Measurements from ENCODE around the gene PSMB7. TPM values are rescaled to one million over a fixed set of nuclear protein-coding genes. Genes with fewer than 3 reads are reported as not detected.

Gene PSMB7
- total RNA-seq, 2 donors from 2014 or later = 91.4 to 149 TPM

GRCh38 chr9:124355941-124356744, 59.1 kb downstream of the PSMB7 start:
- ATAC-seq (ENCODE audit: insufficient number of reproducible peaks, low FRiP score, low read depth) = no peak
- H3K9me3 ChIP-seq = no peaks in the 10 kb centered on the region
- peaks cover 17% of the 10 kb centered on the region for H3K36me3 ChIP-seq
- no peak for DNase-seq (ENCODE audit: low spot score)
- no peak overlapping the region for H3K4me3 ChIP-seq
- H3K27ac ChIP-seq = no peak overlapping the region
- no peaks in the 10 kb centered on the region for H3K4me1 ChIP-seq (ENCODE audit: control insufficient read depth in 1 of 2, low read depth in 2 of 2)
- H3K27me3 ChIP-seq (replicated peaks; ENCODE audit: insufficient read depth) = no peaks in the 10 kb centered on the region
- no peak for TF ChIP-seq CTCF (IDR thresholded peaks at IDR 0.05)

- TF ChIP-seq CTCF (IDR thresholded peaks at IDR 0.05) = no peak
- ATAC-seq (ENCODE audit: insufficient number of reproducible peaks, low FRiP score, low read depth) (no peak), DNase-seq (ENCODE audit: low spot score) (no peak)
- Histone ChIP-seq H3K27me3 (replicated peaks; ENCODE audit: insufficient read depth) (no peaks in the 10 kb centered on the region), H3K27ac (no peak overlapping the region), H3K4me3 (no peak overlapping the region), H3K4me1 (ENCODE audit: control insufficient read depth in 1 of 2, low read depth in 2 of 2) (no peaks in the 10 kb centered on the region), H3K9me3 (no peaks in the 10 kb centered on the region), H3K36me3 (peaks cover 24% of the 10 kb centered on the region)
These were observed 60.0 kb downstream of the PSMB7 start for GRCh38 chr9:124355039-124355940.

- Histone ChIP-seq H3K4me1 (ENCODE audit: control insufficient read depth in 1 of 2, low read depth in 2 of 2) (no peaks in the 10 kb centered on the region), H3K27ac (no peak overlapping the region), H3K27me3 (replicated peaks; ENCODE audit: insufficient read depth) (no peaks in the 10 kb centered on the region), H3K9me3 (no peaks in the 10 kb centered on the region), H3K4me3 (no peak overlapping the region), H3K36me3 (peaks cover 28% of the 10 kb centered on the region)
- DNase-seq (ENCODE audit: low spot score) = no peak
- no peak for ATAC-seq (ENCODE audit: insufficient number of reproducible peaks, low FRiP score, low read depth)
- TF ChIP-seq CTCF (IDR thresholded peaks at IDR 0.05) = no peak
These were observed 60.8 kb downstream of the PSMB7 start for GRCh38 chr9:124354346-124355038.

- Histone ChIP-seq H3K4me3 (no peak overlapping the region), H3K27ac (no peak overlapping the region), H3K4me1 (ENCODE audit: control insufficient read depth in 1 of 2, low read depth in 2 of 2) (no peaks in the 10 kb centered on the region), H3K9me3 (no peaks in the 10 kb centered on the region), H3K36me3 (peaks cover 29% of the 10 kb centered on the region), H3K27me3 (replicated peaks; ENCODE audit: insufficient read depth) (no peaks in the 10 kb centered on the region)
- ATAC-seq (ENCODE audit: insufficient number of reproducible peaks, low FRiP score, low read depth) (no peak), DNase-seq (ENCODE audit: low spot score) (no peak)
- no peak for TF ChIP-seq CTCF (IDR thresholded peaks at IDR 0.05)
These were observed 61.4 kb downstream of the PSMB7 start for GRCh38 chr9:124353811-124354274.

Measured in thoracic aorta (tissue), 2 donors.